ENCODE results near the gene MGMT.

- TF ChIP-seq YY1 (IDR thresholded peaks at IDR 0.05; ENCODE audit: insufficient read depth, insufficient read length) (no peak), ZNF274 (IDR thresholded peaks at IDR 0.05; ENCODE audit: low read depth, low read length) (no peak)
Measured at GRCh38 chr10:129718548-129719414, 251.7 kb downstream of the MGMT start.
